ENCODE data around the gene PRELID2.

GRCh38 chr5:145872486-145872885 is 37.3 kb upstream of the PRELID2 start:
- no peak for TF ChIP-seq POLR2A (IDR thresholded peaks at IDR 0.05; ENCODE audit: low read depth, low read length)
- TF ChIP-seq TAF1 (IDR thresholded peaks at IDR 0.05; ENCODE audit: low read depth, low read length) = no peak
- no peak for TF ChIP-seq SPI1 (IDR thresholded peaks at IDR 0.05; ENCODE audit: low read depth, low read length)
- no peak for TF ChIP-seq POU2F2 (IDR thresholded peaks at IDR 0.05; ENCODE audit: low read depth, low read length)
- TF ChIP-seq POLR2AphosphoS5 (IDR thresholded peaks at IDR 0.05; ENCODE audit: low read depth, low read length) = no peak
- no peak for TF ChIP-seq PAX5 (IDR thresholded peaks at IDR 0.05; ENCODE audit: insufficient read depth, low read length, severe bottlenecking)
